Body of pancreas (tissue), 4 donors: ENCODE measurements around the gene AMPD2.

Source experiments
- POLR2A ChIP-seq, 3 donors: fragments of 450-650 bp; IDR thresholded peaks; one replicate each; pipeline ENCODE4 v1.6.1; 2016; ENCODE audit warnings: antibody characterized with exemption in 3 of 3, mild to moderate bottlenecking in 2 of 3
- TF ChIP-seq, protein P1 (sequence below), 7 experiments: fragments of 450-650 bp in 4 of 7; fragments of 200-600 bp in 3 of 7; sonication (generic) in 3 of 7; IDR thresholded peaks; one replicate each; pipeline ENCODE4 v1.5.1; 2016 to 2019; ENCODE audit warnings: antibody characterized with exemption in 7 of 7

DNA sequence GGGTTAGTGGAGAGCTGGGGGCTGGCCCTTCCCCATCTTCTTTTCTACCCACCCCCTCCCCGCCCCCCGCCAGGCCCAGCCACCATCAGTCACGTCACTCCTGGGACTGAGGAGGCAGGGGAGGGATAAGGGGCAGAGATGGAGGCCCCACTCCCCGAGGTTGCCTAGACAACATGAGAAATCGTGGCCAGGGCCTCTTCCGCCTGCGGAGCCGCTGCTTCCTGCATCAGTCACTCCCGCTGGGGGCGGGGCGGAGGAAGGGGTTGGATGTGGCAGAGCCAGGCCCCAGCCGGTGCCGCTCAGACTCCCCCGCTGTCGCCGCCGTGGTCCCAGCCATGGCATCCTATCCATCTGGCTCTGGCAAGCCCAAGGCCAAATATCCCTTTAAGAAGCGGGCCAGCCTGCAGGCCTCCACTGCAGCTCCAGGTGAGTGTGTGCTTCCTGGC is 1.2 kb downstream of the AMPD2 start:
- TF ChIP-seq POLR2A (IDR thresholded peaks at IDR 0.05), result no peak
- TF ChIP-seq, protein P1, sequence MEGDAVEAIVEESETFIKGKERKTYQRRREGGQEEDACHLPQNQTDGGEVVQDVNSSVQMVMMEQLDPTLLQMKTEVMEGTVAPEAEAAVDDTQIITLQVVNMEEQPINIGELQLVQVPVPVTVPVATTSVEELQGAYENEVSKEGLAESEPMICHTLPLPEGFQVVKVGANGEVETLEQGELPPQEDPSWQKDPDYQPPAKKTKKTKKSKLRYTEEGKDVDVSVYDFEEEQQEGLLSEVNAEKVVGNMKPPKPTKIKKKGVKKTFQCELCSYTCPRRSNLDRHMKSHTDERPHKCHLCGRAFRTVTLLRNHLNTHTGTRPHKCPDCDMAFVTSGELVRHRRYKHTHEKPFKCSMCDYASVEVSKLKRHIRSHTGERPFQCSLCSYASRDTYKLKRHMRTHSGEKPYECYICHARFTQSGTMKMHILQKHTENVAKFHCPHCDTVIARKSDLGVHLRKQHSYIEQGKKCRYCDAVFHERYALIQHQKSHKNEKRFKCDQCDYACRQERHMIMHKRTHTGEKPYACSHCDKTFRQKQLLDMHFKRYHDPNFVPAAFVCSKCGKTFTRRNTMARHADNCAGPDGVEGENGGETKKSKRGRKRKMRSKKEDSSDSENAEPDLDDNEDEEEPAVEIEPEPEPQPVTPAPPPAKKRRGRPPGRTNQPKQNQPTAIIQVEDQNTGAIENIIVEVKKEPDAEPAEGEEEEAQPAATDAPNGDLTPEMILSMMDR (IDR thresholded peaks at IDR 0.05), result no peak
